Thymus (tissue), 11 donors: ENCODE results near the gene ATG4D. TPM values are rescaled to one million over a fixed set of nuclear protein-coding genes. Genes with fewer than 3 reads are reported as not detected.

Source experiments
- DNase-seq, 9 donors: peaks; one replicate each; pipeline ENCODE4 v3.0.0-alpha.2; 2013; ENCODE audit warnings: low spot score in 9 of 9, low read depth in 6 of 9, missing footprints in 1 of 9
- H3K27ac ChIP-seq, 2 donors: one replicate each; pipeline ENCODE4 v1.5.1; 2013; ENCODE audit warnings: control low read depth in 1 of 2, low read depth in 1 of 2, low read length in 1 of 2, mild to moderate bottlenecking in 1 of 2, moderate library complexity in 1 of 2
- H3K27me3 ChIP-seq, 2 donors: one replicate each; pipeline ENCODE4 v1.5.1; 2013; ENCODE audit warnings: low read length in 1 of 2; ENCODE audit not compliant: control insufficient read depth in 2 of 2, insufficient read depth in 1 of 2
- H3K36me3 ChIP-seq, 2 donors: one replicate each; pipeline ENCODE4 v1.5.1; 2013; ENCODE audit warnings: low read length in 1 of 2, mild to moderate bottlenecking in 1 of 2, moderate library complexity in 1 of 2; ENCODE audit not compliant: control insufficient read depth in 2 of 2, insufficient read depth in 2 of 2
- H3K4me1 ChIP-seq, 2 donors: one replicate each; pipeline ENCODE4 v1.5.1; 2013; ENCODE audit warnings: low read length in 2 of 2; ENCODE audit not compliant: control insufficient read depth in 2 of 2, insufficient read depth in 2 of 2
- H3K4me3 ChIP-seq, 2 donors: one replicate each; pipeline ENCODE4 v1.5.1; 2013; ENCODE audit warnings: low read length in 2 of 2, control low read depth in 1 of 2, mild to moderate bottlenecking in 1 of 2
- H3K9me3 ChIP-seq, 2 donors: one replicate each; pipeline ENCODE4 v1.5.1; 2013; ENCODE audit warnings: low read length in 1 of 2, mild to moderate bottlenecking in 1 of 2; ENCODE audit not compliant: control insufficient read depth in 2 of 2, insufficient read depth in 1 of 2
- whole genome bisulfite sequencing: extraction: QIAGEN DNeasy Blood & Tissue Kit; methylation state at CpG from one replicate; pipeline ENCODE4 v1.1.7; 2013; 5-methylcytosine and 5-hydroxymethylcytosine counted together
- polyA plus RNA-seq: library from polyadenylated mRNA; stranded (reverse); fragments of 200-250 nt; gene quantifications from one replicate; pipeline ENCODE4 v1.2.3, GENCODE V29; 2013
- total RNA-seq: library from RNA; stranded (reverse); fragments of 120-200 nt; gene quantifications from one replicate; pipeline ENCODE4 v1.2.4, GENCODE V29; 2013
- donor health status: healthy.

The ATG4D gene
- total and polyA plus RNA-seq, 2 donors: 28.4 to 54.0 TPM

GRCh38 chr19:10517361-10517759 lies 26.3 kb upstream of the ATG4D start, which contains the start of gene S1PR5:
Gene S1PR5, minus strand, starts transcription at chr19:10517447. Its CDS starts 2,436 bp downstream, at chr19:10515011.
- peaks cover 72 to 98% of the 10 kb centered on the region in 2 donors for H3K27me3 ChIP-seq
- no peaks in the 10 kb centered on the region for H3K36me3 ChIP-seq
- 6% methylated on average over 39 of the region's 39 CpGs for WGBS
- peaks cover 0 to 12% of the 10 kb centered on the region in 2 donors for H3K9me3 ChIP-seq
- H3K27ac ChIP-seq: no peak within 1 kb of the TSS
- no peak for DNase-seq
- peak within 1 kb of the TSS in 1 of 2 donors; percentile 25 for H3K4me3 ChIP-seq
- H3K4me1 ChIP-seq: peaks cover 20 to 42% of the 10 kb centered on the region in 2 donors

- 4% methylated on average over 27 of the region's 27 CpGs for WGBS
- H3K4me1 ChIP-seq: peaks cover 20 to 42% of the 10 kb centered on the region in 2 donors
- peak in 1 of 9 donors; percentile 31 for DNase-seq
- no peak overlapping the region for H3K27ac ChIP-seq
- H3K4me3 ChIP-seq: peak overlapping the region in 1 of 2 donors; percentile 22
- peaks cover 0 to 12% of the 10 kb centered on the region in 2 donors for H3K9me3 ChIP-seq
- peaks cover 70 to 92% of the 10 kb centered on the region in 2 donors for H3K27me3 ChIP-seq
- no peaks in the 10 kb centered on the region for H3K36me3 ChIP-seq
Measured at GRCh38 chr19:10517760-10518443, 25.8 kb upstream of the ATG4D start.

GRCh38 chr19:10518444-10519361 lies 25.0 kb upstream of the ATG4D start:
- Histone ChIP-seq H3K27ac (peak overlapping the region in 1 of 2 donors; percentile 5), H3K27me3 (peaks cover 64 to 89% of the 10 kb centered on the region in 2 donors), H3K36me3 (no peaks in the 10 kb centered on the region), H3K9me3 (peaks cover 0 to 12% of the 10 kb centered on the region in 2 donors), H3K4me1 (peaks cover 20 to 40% of the 10 kb centered on the region in 2 donors), H3K4me3 (no peak overlapping the region)
- no peak for DNase-seq
- WGBS: 15% methylated on average over 33 of the region's 33 CpGs

GRCh38 chr19:10519421-10519820 lies 24.3 kb upstream of the ATG4D start:
- H3K27ac ChIP-seq: no peak overlapping the region
- 89% methylated on average over 7 of the region's 7 CpGs for WGBS

GRCh38 chr19:10520652-10521318 lies 22.9 kb upstream of the ATG4D start:
- WGBS: 92% methylated on average over 15 of the region's 15 CpGs
- DNase-seq: no peak
- H3K4me3 ChIP-seq: no peak overlapping the region
- H3K4me1 ChIP-seq: peaks cover 13 to 28% of the 10 kb centered on the region in 2 donors
- H3K36me3 ChIP-seq: no peaks in the 10 kb centered on the region
- peaks cover 43 to 75% of the 10 kb centered on the region in 2 donors for H3K27me3 ChIP-seq
- H3K9me3 ChIP-seq: peaks cover 0 to 16% of the 10 kb centered on the region in 2 donors
- no peak overlapping the region for H3K27ac ChIP-seq

More at GRCh38 chr19:10519421-10519820, 24.3 kb upstream of the ATG4D start:
- Histone ChIP-seq H3K36me3 (no peaks in the 10 kb centered on the region), H3K9me3 (peaks cover 0 to 16% of the 10 kb centered on the region in 2 donors), H3K4me3 (no peak overlapping the region), H3K27me3 (peaks cover 57 to 89% of the 10 kb centered on the region in 2 donors), H3K4me1 (peaks cover 15 to 34% of the 10 kb centered on the region in 2 donors)
- no peak for DNase-seq

- Histone ChIP-seq H3K27ac (no peak overlapping the region), H3K4me3 (no peak overlapping the region)
Measured at GRCh38 chr19:10521461-10522171, 22.1 kb upstream of the ATG4D start.

GRCh38 chr19:10523135-10523636 lies 20.5 kb upstream of the ATG4D start:
- H3K4me3 ChIP-seq: no peak overlapping the region
- H3K27ac ChIP-seq: no peak overlapping the region
- DNase-seq: no peak
- no peaks in the 10 kb centered on the region for H3K36me3 ChIP-seq
- peaks cover 21 to 51% of the 10 kb centered on the region in 2 donors for H3K27me3 ChIP-seq
- H3K9me3 ChIP-seq: peaks cover 0 to 11% of the 10 kb centered on the region in 2 donors
- WGBS: 93% methylated on average over 3 of the region's 3 CpGs
- H3K4me1 ChIP-seq: peaks cover 0 to 14% of the 10 kb centered on the region in 2 donors

More at GRCh38 chr19:10521461-10522171, 22.1 kb upstream of the ATG4D start:
- WGBS: 94% methylated on average over 13 of the region's 13 CpGs
- Histone ChIP-seq H3K9me3 (peaks cover 0 to 16% of the 10 kb centered on the region in 2 donors), H3K27me3 (peaks cover 35 to 67% of the 10 kb centered on the region in 2 donors), H3K4me1 (peaks cover 13 to 28% of the 10 kb centered on the region in 2 donors), H3K36me3 (no peaks in the 10 kb centered on the region)
- no peak for DNase-seq

GRCh38 chr19:10525636-10526035 lies 18.1 kb upstream of the ATG4D start:
- Histone ChIP-seq H3K36me3 (no peaks in the 10 kb centered on the region), H3K4me3 (no peak overlapping the region), H3K9me3 (peaks cover 0 to 4% of the 10 kb centered on the region in 2 donors), H3K4me1 (no peaks in the 10 kb centered on the region), H3K27ac (no peak overlapping the region), H3K27me3 (peaks cover 4 to 27% of the 10 kb centered on the region in 2 donors)
- WGBS: 95% methylated on average over 7 of the region's 7 CpGs
- no peak for DNase-seq
